Testis (tissue), 2 donors: Measurements from ENCODE around the gene PER1.

Source experiments
- POLR2A ChIP-seq: fragments of 450-650 bp; IDR thresholded peaks from one replicate; pipeline ENCODE4 v1.6.1; 2017; ENCODE audit warnings: antibody characterized with exemption, mild to moderate bottlenecking, moderate library complexity
- TF ChIP-seq, protein P1 (sequence below), 3 experiments: fragments of 450-650 bp in 2 of 3; fragments of 200-600 bp in 1 of 3; sonication (generic) in 1 of 3; IDR thresholded peaks; one replicate each; pipeline ENCODE4 v1.5.1; 2016 to 2019; ENCODE audit warnings: antibody characterized with exemption in 3 of 3, mild to moderate bottlenecking in 2 of 3, moderate library complexity in 1 of 3

DNA sequence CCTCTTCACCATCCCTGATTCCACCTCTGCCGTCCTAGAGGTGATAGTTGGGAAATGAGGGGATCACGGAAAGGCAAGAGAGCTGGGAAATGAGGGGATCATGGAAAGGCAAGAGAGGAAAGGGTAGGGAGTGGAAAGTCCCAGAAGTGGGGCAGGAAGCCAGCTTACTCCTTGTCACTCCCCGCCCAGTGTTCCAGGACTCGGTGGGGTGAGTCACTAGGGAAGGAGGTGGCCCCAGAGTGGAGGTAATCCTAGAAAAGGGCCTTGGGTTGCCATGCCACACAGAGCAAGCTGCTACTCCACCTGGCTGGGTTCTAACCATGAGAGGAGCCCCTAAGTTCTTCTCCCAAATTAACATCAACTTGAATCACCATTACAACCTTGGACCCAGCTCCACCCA lies 48.7 kb downstream of the PER1 start:
- TF ChIP-seq POLR2A = no peak
- TF ChIP-seq, protein P1, sequence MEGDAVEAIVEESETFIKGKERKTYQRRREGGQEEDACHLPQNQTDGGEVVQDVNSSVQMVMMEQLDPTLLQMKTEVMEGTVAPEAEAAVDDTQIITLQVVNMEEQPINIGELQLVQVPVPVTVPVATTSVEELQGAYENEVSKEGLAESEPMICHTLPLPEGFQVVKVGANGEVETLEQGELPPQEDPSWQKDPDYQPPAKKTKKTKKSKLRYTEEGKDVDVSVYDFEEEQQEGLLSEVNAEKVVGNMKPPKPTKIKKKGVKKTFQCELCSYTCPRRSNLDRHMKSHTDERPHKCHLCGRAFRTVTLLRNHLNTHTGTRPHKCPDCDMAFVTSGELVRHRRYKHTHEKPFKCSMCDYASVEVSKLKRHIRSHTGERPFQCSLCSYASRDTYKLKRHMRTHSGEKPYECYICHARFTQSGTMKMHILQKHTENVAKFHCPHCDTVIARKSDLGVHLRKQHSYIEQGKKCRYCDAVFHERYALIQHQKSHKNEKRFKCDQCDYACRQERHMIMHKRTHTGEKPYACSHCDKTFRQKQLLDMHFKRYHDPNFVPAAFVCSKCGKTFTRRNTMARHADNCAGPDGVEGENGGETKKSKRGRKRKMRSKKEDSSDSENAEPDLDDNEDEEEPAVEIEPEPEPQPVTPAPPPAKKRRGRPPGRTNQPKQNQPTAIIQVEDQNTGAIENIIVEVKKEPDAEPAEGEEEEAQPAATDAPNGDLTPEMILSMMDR (IDR thresholded peaks at IDR 0.05) = no peak
